ENCODE measurements around the gene CFB. TPM values are rescaled to one million over a fixed set of nuclear protein-coding genes. Genes with fewer than 3 reads are reported as not detected.

Gene CFB
- total and polyA plus RNA-seq, 2 of the 13 experiments (the other 11 are each of a cell fraction or from before 2014, with no cell fraction given), result 171 to 513 TPM

GRCh38 chr6:31952140-31952805 lies 6.4 kb downstream of the CFB start (continued):
- TF ChIP-seq SKI (IDR thresholded peaks at IDR 0.05; ENCODE audit: partially characterized antibody) (no peak), ZNF724P (CRISPR knock-in tag; IDR thresholded peaks at IDR 0.05; ENCODE audit: borderline replicate concordance) (no peak), ZMYM3 (CRISPR knock-in tag; IDR thresholded peaks at IDR 0.05) (no peak), PAXIP1 (CRISPR knock-in tag; conservative IDR thresholded peaks at IDR 0.05) (no peak), NR2F2 (IDR thresholded peaks at IDR 0.05; ENCODE audit: borderline replicate concordance, low read depth) (0 out of 2 replicates have a peak, but pooled peaks have one; percentile 25), ZNF7 (CRISPR knock-in tag; IDR thresholded peaks at IDR 0.05) (no peak), ZNF496 (CRISPR knock-in tag; IDR thresholded peaks at IDR 0.05; ENCODE audit: insufficient replicate concordance) (no peak), MED13 (CRISPR knock-in tag; IDR thresholded peaks at IDR 0.05) (no peak), REL (CRISPR knock-in tag; conservative IDR thresholded peaks at IDR 0.05) (no peak), CBX2 (IDR thresholded peaks at IDR 0.05; ENCODE audit: low read depth, low read length) (no peak), CBX2 (CRISPR knock-in tag; IDR thresholded peaks at IDR 0.05; ENCODE audit: low read depth) (no peak), ZNF652 (CRISPR knock-in tag; IDR thresholded peaks at IDR 0.05; ENCODE audit: borderline replicate concordance, low read depth) (no peak), CHD4 (IDR thresholded peaks at IDR 0.05; ENCODE audit: borderline replicate concordance, low read length) (no peak), KAT7 (CRISPR knock-in tag; IDR thresholded peaks at IDR 0.05; ENCODE audit: borderline replicate concordance) (no peak), ZSCAN20 (CRISPR knock-in tag; IDR thresholded peaks at IDR 0.05; ENCODE audit: borderline replicate concordance) (no peak), HNF4G (IDR thresholded peaks at IDR 0.05; ENCODE audit: borderline replicate concordance, low read depth, low read length) (no peak), HNF4G (CRISPR knock-in tag; IDR thresholded peaks at IDR 0.05; ENCODE audit: borderline replicate concordance, low read depth) (no peak), SAP130 (CRISPR knock-in tag; IDR thresholded peaks at IDR 0.05; ENCODE audit: low read depth) (peak; percentile 50), ZNF350 (CRISPR knock-in tag; IDR thresholded peaks at IDR 0.05; ENCODE audit: borderline replicate concordance, low read depth) (no peak), CCAR2 (optimal IDR thresholded peaks at IDR 0.05; ENCODE audit: low read depth, low read length) (no peak)
- TF ChIP-seq, protein P1, sequence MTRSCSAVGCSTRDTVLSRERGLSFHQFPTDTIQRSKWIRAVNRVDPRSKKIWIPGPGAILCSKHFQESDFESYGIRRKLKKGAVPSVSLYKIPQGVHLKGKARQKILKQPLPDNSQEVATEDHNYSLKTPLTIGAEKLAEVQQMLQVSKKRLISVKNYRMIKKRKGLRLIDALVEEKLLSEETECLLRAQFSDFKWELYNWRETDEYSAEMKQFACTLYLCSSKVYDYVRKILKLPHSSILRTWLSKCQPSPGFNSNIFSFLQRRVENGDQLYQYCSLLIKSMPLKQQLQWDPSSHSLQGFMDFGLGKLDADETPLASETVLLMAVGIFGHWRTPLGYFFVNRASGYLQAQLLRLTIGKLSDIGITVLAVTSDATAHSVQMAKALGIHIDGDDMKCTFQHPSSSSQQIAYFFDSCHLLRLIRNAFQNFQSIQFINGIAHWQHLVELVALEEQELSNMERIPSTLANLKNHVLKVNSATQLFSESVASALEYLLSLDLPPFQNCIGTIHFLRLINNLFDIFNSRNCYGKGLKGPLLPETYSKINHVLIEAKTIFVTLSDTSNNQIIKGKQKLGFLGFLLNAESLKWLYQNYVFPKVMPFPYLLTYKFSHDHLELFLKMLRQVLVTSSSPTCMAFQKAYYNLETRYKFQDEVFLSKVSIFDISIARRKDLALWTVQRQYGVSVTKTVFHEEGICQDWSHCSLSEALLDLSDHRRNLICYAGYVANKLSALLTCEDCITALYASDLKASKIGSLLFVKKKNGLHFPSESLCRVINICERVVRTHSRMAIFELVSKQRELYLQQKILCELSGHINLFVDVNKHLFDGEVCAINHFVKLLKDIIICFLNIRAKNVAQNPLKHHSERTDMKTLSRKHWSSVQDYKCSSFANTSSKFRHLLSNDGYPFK (CRISPR knock-in tag; IDR thresholded peaks at IDR 0.05; ENCODE audit: borderline replicate concordance), result no peak
- TF ChIP-seq, protein P2, sequence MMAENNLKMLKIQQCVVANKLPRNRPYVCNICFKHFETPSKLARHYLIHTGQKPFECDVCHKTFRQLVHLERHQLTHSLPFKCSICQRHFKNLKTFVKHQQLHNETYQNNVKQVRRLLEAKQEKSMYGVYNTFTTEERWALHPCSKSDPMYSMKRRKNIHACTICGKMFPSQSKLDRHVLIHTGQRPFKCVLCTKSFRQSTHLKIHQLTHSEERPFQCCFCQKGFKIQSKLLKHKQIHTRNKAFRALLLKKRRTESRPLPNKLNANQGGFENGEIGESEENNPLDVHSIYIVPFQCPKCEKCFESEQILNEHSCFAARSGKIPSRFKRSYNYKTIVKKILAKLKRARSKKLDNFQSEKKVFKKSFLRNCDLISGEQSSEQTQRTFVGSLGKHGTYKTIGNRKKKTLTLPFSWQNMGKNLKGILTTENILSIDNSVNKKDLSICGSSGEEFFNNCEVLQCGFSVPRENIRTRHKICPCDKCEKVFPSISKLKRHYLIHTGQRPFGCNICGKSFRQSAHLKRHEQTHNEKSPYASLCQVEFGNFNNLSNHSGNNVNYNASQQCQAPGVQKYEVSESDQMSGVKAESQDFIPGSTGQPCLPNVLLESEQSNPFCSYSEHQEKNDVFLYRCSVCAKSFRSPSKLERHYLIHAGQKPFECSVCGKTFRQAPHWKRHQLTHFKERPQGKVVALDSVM (CRISPR knock-in tag; IDR thresholded peaks at IDR 0.05), result no peak
